GM18909 (cell line): ENCODE measurements around the gene RAPGEF3.

Experiments
- ATAC-seq: cut with Tn5 transposase; IDR thresholded peaks from one replicate; pipeline ENCODE4 v1.9.1; 2021; ENCODE audit warnings: mild to moderate bottlenecking; ENCODE audit not compliant: unreplicated experiment, poor library complexity

The RAPGEF3 gene

DNA sequence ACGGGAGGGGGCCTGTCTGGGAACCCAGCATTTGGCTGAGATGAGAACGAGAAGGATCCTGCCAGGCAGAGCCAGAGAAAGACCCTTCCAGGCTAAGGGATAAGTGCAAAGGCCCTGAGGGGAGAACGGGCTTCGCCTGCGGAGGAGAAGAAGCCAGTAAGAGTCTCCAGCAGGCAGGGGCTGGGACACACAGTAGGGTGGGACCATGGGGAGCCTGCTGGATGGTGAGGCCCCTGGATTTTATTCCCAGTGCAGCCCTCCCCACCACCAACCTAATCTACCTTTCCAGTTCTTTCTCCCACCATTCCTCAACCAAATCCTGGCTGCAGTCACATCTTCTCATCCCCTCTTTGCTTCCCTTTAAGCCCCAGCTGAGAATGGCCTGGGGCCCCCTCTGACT, 12.6 kb downstream of the RAPGEF3 start:
- ATAC-seq: no peak

DNA sequence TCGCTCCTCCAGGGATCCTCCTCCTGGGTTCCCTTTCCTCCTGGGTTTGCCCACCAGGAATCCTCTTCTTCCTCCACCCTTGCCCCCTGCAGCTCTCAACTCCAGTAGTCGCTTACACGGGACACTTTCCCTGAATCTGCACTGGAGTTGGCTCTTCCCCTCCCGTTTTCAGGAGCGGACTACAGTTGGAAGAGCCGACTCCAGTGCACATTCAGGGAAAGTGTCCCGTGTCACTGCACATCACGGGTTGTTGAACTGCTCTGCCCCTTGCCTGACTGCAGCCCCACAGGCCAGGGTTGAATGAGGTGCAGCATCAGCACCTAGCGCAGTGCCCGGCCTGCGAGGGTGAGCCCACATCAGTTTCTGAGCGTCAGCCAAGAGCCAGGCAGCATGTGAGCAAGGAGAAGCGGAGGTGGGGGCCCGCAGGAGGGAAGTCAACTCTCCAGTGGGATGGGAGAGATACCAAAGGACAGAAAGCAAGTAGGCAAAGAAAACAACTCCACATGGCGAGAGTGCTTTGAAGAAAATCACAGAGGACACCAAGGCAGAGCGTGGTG, 13.1 kb downstream of the RAPGEF3 start:
- no peak for ATAC-seq

DNA sequence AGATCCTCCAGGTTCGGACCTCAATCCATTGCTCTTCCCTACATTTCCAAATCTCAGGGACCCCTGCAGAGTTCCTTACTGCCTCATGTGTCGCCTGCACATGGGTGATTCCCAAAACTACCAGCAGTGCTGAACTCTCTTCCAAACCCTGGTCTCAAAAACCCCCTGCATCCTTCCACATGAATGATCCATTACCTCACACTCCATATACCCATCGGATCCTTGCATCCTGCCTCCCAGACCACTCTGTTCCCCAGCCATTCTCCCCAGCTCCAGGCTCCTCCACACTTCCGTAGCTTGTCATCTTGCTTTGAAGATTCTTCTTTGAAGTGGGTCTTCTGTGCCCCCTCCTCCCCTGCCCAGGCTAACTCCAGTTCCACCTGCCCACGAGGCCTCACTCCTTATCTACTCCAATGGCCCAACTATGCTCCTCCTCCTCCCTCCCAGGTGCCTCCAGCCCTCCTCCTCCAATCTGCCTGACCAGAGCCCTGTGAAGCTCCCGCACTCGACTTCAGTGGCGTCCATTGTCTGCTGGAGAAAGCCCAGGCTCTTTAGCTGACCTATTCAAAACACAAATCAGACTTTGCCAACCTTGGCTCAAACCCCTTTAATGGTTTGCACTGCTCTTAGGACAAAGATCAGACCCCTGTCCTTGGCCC, 13.8 kb downstream of the RAPGEF3 start:
- ATAC-seq: no peak

DNA sequence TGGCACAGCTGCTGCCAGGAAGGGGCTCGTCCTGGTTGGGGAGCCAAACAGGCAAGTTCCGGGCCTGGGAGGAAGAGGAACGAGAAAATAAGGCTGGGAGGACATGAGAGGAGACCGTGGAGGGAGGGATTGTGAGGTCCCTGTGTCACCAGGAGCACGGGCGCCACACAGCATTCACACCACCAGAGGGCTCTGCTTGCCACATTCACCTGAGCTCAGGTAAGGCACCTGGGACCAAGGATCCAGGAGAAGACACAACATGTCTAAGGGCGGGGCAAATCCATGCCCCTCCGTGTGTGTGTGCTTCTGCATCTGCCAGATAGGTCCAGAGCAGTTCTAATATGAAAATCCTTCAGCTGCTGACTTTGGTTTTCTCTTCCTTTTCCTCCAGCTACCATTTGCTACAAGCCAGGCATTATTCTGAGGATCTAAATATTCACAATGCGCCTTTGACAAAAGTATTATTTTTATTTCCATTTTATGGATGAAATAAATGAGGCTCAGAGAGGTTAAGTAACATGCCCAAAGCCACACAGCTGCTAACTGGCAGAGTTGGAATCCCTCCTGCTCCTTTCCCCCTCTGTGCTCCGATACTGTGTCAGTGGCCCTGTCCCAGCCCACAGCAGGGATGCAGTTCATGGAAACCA, 14.6 kb downstream of the RAPGEF3 start:
- ATAC-seq: no peak

DNA sequence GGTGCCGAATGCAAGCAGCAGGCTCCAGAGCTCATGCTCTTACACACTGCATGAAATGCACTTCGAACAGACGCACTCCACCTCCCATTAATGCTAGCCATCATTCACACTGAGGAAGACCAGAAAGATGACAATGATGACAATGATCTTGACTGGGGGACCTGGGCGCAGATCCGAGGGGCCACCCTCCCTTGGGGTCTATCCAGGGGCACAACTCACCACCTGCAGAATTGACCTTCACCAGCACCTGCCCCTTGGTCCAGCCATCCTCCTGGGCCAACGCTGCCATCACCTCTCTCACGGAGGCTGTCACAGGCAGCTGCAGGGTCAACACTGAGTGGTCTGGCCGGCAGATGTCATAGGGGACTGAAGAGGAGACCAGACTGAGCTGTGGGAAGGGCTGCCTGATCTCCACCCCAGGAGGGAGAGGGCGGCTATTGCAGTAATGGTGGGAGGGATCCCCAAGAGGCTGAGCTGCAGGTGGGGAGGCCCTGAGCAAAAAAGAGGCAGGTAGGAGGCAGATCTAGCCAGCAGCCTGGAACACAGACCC, 15.3 kb downstream of the RAPGEF3 start:
- ATAC-seq: no peak

DNA sequence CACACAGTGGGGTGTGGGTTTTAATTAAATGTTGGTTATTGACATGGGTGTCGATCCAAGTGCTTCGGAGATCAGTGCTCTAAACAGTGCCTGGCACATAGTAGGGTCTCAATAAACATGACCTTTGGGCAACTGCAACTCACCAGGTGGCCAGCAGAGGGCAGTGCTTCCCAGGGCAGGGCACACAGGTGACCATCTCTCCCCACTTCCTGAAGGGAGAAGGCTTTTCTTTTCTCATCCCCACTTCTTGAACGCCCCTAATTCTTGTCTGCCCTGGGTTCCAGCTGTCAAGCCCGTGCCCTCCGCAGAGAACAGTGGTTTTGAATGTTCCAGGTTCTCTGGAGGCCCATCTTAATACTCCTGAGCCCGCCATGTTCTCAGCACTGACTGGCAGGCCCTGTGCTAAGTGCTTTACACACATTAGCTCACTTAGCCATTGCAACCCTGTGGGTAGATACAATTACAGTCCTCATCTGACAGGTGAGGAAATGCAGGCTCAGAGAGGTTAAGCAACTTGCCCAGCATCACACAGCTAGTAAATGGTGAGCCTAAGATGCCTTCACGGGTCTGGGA, 16.3 kb downstream of the RAPGEF3 start:
- no peak for ATAC-seq

DNA sequence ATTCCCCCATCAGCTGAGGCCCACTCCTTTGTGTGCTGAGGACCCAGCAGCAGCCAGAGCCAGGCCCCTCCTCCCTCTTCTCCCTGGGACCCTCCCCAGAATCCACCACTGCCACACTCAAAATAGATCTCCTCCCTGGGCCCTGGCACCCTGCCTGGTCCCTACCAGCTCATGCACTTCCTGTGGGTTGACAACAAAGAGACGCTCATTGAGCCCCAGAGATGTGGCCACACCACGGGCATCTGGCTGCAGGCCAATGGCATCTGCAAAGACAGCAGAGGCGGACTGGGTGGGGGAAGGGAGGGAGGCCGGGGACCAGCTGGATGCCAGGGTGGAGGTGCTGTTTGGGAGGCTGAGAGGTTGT, 17.4 kb downstream of the RAPGEF3 start:
- peak; percentile 45 for ATAC-seq

DNA sequence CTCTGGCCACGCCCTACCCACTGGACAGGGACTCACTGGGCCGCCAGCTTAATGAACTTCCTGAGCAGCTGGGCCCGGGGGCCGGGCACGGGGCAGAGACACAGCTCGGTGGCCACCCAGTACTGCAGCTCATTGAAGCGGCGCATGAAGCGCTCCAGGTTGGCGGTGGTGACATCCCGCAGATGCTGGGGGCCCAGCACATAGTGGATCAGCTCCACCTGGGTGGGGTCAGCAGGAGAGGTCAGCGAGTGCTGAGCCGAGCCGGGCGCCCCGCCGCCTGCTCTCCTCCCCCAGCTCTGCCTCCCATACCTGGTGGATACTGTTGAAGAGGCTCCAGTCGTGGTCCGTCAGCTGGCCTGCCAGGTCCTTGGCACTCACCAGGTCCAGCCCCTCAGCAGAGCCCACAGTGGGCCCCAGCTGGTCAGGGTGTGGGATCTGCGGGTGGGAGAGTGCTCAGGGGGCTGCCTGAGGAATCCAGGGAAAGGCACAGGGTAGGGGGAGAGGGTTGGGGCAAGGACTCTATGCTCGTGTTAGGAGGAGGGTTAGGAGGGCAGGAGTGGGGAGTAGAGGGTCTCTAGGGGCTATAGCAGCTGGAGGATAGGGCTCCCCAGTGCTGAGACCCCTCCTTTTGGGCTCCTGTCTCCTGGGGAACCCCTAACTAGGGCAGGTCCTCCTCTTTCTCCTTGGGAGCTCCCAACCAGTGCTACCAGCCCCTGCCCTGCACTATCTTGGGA, 17.9 kb downstream of the RAPGEF3 start:
- peak; percentile 61 for ATAC-seq

DNA sequence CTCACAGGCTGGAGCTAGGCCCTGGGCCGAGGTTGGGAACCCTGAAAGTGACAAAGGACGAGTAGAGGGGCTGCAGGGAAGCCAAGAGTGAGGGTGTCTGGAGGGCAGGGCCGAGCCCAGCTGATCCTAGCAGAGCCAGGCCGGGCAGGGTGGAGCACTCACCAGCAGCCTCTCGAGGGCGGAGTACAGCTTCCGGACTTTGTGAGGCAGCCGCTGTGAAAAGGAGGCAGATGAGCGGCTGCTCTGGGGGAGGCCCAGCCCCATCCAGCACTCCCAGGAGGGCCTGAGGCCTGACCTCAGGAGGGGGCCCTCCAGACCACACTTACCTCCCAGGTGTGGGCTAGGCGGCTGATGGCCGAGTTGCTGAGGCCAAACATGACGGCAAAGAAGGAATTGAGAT, 18.7 kb downstream of the RAPGEF3 start:
- peak; percentile 67 for ATAC-seq

DNA sequence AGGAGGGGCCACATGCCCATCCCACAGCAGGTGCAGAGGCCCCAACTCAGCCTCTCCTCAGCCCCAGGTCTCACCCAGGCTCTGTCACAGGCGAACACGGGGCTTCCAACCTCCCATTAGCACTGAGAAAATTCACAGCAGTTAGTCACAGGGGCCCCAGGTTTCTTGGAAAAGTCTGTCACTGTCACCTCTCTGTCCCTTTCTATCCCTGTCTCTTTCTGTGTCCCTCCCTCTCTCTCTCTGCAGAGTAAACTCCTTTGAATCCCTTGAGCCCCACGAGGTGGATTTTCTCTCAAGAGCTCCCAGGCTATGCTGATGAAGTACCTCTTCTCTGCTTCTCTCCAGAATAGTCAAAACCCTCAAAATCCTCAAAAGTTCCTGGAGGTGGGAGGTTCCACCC, 19.4 kb downstream of the RAPGEF3 start:
- ATAC-seq: no peak

DNA sequence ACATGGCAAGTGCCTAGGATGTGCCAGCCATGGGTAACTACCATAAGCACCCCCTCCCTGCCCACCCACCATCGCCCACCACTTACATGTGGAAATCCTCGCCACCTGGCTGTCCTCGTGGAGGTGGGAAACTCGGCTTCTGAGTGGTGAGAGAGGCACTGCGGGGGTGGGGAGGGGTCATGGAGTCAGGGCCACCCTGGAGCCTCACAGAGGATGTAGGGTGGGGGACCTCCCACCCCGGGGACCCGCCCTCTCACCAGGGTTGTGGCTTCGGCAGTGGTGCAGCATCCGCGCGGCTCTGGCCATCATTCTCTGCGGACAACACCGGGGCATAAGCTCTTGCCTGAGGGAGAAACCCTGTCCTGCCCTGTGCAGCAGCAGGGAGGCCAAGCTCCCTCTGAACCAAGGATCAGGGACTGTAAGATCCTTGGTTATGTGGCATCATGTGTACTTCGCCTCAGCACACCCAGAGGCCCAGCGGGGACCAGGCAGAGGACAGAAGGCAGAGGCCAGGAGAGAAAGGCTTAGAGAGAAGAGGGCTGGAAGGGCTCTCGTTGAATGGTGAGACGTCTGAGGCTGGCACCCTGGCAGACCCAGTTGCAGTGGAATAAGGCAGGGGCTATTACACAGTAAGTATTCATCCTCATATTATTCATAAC, 20.6 kb downstream of the RAPGEF3 start:
- no peak for ATAC-seq

DNA sequence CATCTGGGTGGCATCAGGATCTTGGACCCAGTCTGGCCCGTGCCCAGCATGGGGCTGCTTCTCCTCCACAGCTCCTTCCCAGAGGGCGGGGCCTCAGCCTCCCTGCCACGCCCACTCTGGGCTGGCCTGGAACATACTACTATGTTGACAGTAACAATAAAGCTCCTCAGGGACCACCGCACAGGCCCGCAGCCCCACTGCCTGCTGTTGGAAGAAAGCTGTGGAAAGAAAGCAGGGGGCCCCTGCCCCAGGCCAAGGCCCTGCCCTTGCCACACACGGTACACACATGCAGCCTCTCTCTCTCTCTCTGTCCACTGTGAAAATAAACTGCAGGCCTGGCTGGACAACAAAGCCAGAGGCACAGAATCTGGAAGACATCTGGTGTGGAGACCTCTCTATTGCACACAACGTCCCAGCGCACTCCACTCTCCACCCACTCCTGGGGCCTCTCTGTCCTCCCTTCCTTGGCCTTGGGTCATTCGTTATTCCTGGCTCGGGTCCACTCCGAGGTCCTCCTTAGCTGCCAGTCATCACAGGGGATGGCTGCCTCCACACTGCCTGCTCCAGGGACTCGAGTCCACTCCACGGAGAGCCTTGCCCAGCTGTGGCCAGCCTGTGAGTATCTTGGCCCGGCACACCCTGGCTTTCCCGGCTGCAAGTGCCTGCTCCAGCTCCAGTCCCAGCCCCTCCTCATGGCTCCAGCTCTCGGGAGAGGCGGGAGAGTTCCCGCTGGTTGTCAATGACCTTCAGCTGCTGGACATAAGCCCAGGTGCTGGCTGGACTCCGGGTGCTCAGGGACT, 21.6 kb downstream of the RAPGEF3 start:
- no peak for ATAC-seq

DNA sequence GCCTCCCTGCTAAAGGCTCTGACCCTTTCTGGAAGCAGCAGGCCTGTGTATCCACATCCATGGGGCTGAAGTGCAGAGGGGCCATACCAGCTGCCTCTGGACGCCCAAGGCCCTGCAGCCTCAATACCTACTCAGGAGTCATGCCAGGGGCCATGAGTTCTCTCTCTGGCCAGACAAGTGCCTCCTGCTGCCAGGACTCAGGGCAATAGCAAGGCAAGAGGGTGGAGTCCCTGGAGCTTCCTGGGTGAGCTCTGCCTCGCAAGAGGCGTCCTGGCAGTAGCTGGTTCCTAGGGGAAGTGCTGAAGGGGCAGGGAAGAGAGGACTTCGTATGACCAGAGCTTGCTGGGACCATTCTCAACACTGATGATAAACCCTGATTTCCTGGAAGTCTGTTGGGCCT, 22.5 kb downstream of the RAPGEF3 start:
- no peak for ATAC-seq

DNA sequence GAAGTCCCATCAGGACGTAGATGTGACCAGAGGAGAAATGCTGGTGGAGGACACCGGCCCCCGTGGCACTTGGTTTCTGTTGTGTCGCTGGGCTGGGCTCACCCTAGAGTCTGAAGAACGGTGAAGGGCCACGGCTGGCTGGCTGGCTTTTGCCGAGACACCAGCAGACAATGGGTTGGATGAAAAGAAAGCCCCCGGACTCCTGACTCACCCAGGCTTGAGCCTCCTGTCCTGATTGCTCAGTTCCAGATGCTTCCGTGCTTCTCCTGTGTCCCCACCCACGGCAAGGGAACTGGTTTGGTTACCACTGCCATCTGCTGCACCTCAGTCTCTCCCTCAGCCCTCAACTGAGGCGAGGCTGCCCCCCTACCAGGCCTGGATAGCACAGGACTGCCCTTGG, 23.0 kb downstream of the RAPGEF3 start:
- ATAC-seq: no peak

DNA sequence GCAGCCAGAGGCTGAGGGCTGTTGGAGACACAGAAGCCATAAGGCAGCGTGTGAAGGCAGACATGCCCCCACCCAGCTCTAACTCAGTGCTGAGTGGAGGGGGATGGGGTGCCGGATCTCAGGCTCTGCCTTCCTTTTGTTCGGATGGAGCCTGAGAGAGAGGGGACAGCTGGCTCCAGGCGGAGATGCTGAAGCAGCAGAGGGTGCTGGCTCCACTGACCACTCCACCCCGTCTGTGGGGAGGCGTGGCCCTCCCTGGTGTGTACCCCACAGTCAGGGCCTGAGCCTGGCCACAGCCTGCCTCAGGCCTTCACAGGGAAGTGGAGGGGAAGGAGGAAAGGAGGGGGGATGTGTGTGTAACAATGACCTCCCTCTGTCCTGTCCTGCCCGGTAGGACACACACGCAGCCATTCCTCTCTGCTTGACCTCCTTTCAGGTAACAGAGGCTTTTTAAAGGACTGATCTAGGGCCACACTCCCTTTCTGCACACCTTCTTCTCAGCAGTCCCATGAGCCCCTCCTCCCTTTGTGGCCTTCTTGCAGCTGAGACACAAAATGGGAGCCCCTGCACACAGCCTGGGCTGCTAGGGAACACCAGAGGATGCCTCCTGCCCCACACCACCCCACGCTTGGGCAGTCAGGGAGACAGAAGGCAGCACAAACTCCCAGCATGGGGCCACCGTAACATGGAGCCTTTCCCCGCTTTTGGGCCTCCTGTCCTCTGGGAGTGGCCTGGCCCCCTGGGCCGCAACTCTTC, 23.8 kb downstream of the RAPGEF3 start:
- ATAC-seq: no peak

DNA sequence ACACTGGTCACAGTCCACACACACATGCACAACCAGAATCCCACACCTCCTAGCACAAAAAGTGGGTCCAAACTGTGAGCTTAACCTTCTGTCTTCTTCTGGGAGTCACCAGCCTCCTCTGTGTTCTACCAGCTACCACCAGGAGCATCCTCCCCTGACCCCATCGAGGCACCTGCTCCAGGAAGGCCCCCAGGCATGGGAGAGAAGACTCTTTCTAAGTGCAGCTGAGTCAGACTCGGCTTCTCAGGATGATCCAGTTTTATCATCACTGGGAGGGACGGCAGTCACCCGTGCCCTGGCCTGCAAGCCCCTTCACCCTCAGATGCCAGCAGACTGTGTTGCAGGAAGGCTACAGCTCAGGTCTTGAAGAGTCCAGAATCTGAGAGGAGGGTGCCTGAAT, 25.5 kb downstream of the RAPGEF3 start:
- ATAC-seq: no peak

DNA sequence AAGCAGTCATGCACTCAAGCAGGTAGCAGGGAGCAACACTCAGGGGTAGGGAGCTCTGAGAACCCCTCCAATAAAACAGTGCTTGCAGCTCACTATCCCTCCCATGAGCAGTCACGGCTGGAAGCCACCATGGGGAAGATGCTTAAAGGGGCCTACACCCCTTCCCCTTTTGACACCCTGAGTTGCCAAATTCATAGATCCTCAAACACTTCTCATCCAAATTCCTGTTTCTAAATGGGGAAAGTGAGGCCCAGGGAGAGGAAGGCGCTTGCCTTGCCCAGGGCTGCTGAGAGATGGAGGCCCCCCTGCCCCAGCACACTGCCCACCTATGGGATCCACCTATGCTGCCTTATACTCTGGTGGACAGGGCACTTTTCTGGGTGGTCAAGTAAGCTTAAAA, 26.2 kb downstream of the RAPGEF3 start:
- no peak for ATAC-seq

DNA sequence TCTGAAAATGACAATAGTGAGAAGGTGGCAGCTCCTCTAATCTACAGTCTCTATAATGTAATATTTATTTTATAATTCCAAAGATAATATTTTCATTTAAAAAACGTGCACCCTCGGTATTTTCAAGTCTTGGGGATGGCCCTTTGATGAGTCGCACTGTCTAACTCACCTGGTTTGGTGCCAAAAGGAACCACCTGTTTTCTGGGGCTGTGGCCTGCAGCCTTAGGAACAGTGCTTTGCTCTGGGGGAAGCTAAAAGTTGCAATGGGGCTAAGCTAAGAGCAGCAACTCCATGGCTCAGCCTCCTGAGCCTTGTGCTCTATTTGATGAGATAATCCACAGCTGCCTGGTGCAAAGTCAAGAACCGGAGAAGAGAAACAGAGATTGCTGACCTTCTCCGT, 27.0 kb downstream of the RAPGEF3 start:
- no peak for ATAC-seq

DNA sequence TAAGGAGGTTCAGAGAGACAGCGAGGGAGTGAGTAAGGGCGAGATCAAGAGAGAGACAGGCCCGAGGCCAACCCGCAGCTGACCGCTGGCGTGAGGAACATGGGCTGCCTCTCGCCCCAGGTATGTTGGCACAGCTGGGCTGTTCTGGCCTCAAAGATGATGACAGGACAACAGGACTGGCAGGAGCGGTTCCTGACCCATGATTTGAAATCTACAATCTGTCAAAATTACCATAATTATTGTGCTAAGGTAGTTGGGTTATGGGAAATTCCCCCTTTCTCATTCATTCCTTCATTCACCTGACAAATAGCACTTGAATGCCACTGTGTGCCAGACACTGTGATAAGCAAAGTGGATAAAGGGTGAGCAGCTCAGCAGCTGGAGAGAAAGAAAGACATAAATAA, 28.3 kb downstream of the RAPGEF3 start:
- ATAC-seq: no peak
